ENCODE data around the gene IRAK2. TPM values are rescaled to one million over a fixed set of nuclear protein-coding genes. Genes with fewer than 3 reads are reported as not detected.

The IRAK2 gene
- total and polyA plus RNA-seq, 4 donors, result 2.9 to 33.1 (median 10.0) TPM

DNA sequence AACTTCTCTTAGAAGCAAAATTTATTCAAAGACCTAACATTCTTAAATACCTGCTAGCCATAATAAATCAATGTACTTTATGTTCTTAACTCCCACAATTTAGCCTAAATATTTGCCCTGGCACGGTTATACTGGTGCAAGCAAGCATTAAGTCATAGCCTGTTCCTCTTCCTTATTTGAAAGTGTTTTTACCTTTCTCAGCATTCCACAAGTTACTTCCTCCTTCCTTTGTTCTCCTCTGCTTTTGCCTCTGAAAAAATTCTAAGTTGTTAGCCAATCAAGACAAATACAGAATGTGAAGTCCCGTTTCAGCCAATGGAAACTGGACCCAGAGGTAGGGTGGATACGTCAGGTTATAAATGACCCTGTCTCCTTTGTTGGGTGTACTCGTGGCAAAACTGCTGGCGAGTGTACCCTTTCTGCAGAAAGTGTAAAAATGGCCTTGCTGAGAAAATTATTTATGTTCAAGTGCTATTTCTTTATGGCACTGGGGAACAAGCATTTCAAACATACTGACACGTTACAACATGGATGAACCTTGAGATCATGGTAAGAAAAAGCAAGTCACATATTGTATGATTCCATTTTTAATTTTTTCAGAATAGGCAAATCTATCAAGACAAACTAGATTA is 80.5 kb downstream of the IRAK2 start:
- TF ChIP-seq, protein P1, sequence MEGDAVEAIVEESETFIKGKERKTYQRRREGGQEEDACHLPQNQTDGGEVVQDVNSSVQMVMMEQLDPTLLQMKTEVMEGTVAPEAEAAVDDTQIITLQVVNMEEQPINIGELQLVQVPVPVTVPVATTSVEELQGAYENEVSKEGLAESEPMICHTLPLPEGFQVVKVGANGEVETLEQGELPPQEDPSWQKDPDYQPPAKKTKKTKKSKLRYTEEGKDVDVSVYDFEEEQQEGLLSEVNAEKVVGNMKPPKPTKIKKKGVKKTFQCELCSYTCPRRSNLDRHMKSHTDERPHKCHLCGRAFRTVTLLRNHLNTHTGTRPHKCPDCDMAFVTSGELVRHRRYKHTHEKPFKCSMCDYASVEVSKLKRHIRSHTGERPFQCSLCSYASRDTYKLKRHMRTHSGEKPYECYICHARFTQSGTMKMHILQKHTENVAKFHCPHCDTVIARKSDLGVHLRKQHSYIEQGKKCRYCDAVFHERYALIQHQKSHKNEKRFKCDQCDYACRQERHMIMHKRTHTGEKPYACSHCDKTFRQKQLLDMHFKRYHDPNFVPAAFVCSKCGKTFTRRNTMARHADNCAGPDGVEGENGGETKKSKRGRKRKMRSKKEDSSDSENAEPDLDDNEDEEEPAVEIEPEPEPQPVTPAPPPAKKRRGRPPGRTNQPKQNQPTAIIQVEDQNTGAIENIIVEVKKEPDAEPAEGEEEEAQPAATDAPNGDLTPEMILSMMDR (IDR thresholded peaks at IDR 0.05; ENCODE audit: control extremely low read depth, extremely low read depth), result no peak
- no peak overlapping the region for H3K9ac ChIP-seq (ENCODE audit: insufficient read depth in 1 of 2, low read length in 2 of 2)
- H3K4me1 ChIP-seq (ENCODE audit: control insufficient read depth in 5 of 5, insufficient read depth in 5 of 5, low read length in 5 of 5), result peaks cover 0 to 17% (median 4%) of the 10 kb centered on the region in 5 donors
- WGBS, 2 donors, result 80 to 91% methylated on average over 6 of the region's 6 CpGs
- no peak overlapping the region for H3K27ac ChIP-seq (ENCODE audit: low read depth in 1 of 2, low read length in 1 of 2)
- no peaks in the 10 kb centered on the region for H3K27me3 ChIP-seq (ENCODE audit: control insufficient read depth in 3 of 3, insufficient read depth in 3 of 3, low read length in 2 of 3)
- H3K9me3 ChIP-seq (ENCODE audit: control insufficient read depth in 4 of 4, insufficient read depth in 3 of 4, low read length in 3 of 4), result peaks cover 0 to 6% (median 1%) of the 10 kb centered on the region in 4 donors
- DNase-seq (no peak), ATAC-seq (ENCODE audit: insufficient read depth, low FRiP score) (no peak)
- peaks cover 0 to 10% (median 0%) of the 10 kb centered on the region in 4 donors for H3K36me3 ChIP-seq (ENCODE audit: control insufficient read depth in 4 of 4, insufficient read depth in 4 of 4, low read length in 4 of 4)
- no peak overlapping the region for H3K4me3 ChIP-seq

DNA sequence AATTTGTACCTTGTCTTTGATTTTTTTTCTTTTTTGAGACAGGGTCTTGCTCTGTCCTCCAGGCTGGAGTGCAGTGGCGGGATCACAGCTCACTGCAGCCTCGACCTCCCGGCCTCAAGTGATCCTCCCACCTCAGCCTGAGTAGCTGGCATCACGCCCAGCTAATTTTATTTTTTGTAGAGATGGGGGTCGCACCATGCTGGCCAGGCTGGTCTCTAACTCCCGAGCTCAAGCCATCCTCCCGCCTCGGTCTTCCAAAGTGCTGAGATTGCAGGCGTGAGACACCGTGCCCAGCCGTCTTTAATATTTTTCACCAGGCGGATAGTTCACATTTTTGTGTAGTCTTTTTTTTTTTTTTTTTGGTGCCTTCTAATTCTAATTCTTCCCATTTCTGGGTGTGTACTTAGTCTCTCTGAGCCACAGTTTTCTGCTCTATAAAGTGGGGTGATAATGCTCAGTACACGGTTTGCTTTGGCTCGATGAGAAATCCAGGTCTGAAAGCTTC is 83.0 kb downstream of the IRAK2 start:
- ATAC-seq (ENCODE audit: insufficient read depth, low FRiP score), result no peak

GRCh38 chr3:10248184-10248983 is 83.7 kb downstream of the IRAK2 start, which contains the start of gene TATDN2:
TATDN2 (plus strand) TSS chr3:10248459; CDS start chr3:10249201, 742 bp downstream.
- peaks cover 0 to 24% (median 9%) of the 10 kb centered on the region in 5 donors for H3K4me1 ChIP-seq (ENCODE audit: control insufficient read depth in 5 of 5, insufficient read depth in 5 of 5, low read length in 5 of 5)
- peak within 1 kb of the TSS; percentile 88 to 90 for H3K27ac ChIP-seq (ENCODE audit: low read depth in 1 of 2, low read length in 1 of 2)
- peak within 1 kb of the TSS; percentile 49 to 71 for H3K9ac ChIP-seq (ENCODE audit: insufficient read depth in 1 of 2, low read length in 2 of 2)
- TF ChIP-seq, protein P1 (IDR thresholded peaks at IDR 0.05; ENCODE audit: control extremely low read depth, extremely low read depth), result no peak
- H3K36me3 ChIP-seq (ENCODE audit: control insufficient read depth in 4 of 4, insufficient read depth in 4 of 4, low read length in 4 of 4), result peaks cover 0 to 8% (median 5%) of the 10 kb centered on the region in 4 donors
- H3K27me3 ChIP-seq (ENCODE audit: control insufficient read depth in 3 of 3, insufficient read depth in 3 of 3, low read length in 2 of 3), result no peaks in the 10 kb centered on the region
- peaks cover 0 to 6% (median 1%) of the 10 kb centered on the region in 4 donors for H3K9me3 ChIP-seq (ENCODE audit: control insufficient read depth in 4 of 4, insufficient read depth in 3 of 4, low read length in 3 of 4)
- H3K4me3 ChIP-seq, result peak within 1 kb of the TSS; percentile 86
- DNase-seq, result peak; percentile 91 to 96 (median 93)
- WGBS, 2 donors, result 0% methylated on average over 74 to 80 of the region's 80 CpGs
- peak; percentile 98 for ATAC-seq (ENCODE audit: insufficient read depth, low FRiP score)

More for the DNA sequence above, 83.0 kb downstream of the IRAK2 start:
- Histone ChIP-seq H3K27me3 (ENCODE audit: control insufficient read depth in 3 of 3, insufficient read depth in 3 of 3, low read length in 2 of 3) (no peaks in the 10 kb centered on the region), H3K4me3 (peak overlapping the region; percentile 86), H3K9ac (ENCODE audit: insufficient read depth in 1 of 2, low read length in 2 of 2) (peak overlapping the region in 1 of 2 donors; percentile 71), H3K9me3 (ENCODE audit: control insufficient read depth in 4 of 4, insufficient read depth in 3 of 4, low read length in 3 of 4) (peaks cover 0 to 6% (median 1%) of the 10 kb centered on the region in 4 donors), H3K36me3 (ENCODE audit: control insufficient read depth in 4 of 4, insufficient read depth in 4 of 4, low read length in 4 of 4) (peaks cover 0 to 3% (median under 1%) of the 10 kb centered on the region in 4 donors), H3K4me1 (ENCODE audit: control insufficient read depth in 5 of 5, insufficient read depth in 5 of 5, low read length in 5 of 5) (peaks cover 0 to 24% (median 9%) of the 10 kb centered on the region in 5 donors), H3K27ac (ENCODE audit: low read depth in 1 of 2, low read length in 1 of 2) (peak overlapping the region in 1 of 2 donors; percentile 90)
- peak in 1 of 3 donors; percentile 14 for DNase-seq
- TF ChIP-seq, protein P1 (IDR thresholded peaks at IDR 0.05; ENCODE audit: control extremely low read depth, extremely low read depth), result no peak
- WGBS, 2 donors, result 44 to 57% methylated on average over 14 of the region's 14 CpGs

Data from lung (tissue), 12 donors.